OCI-LY3 (cell line): ENCODE data around the gene COPS6.

Experiments used
- H2AFZ ChIP-seq: fragments of 200-600, 300-600 bp; shearing (Covaris generic); 2 replicates; pipeline ENCODE4 v1.6.0; 2014; ENCODE audit warnings: antibody characterized with exemption, low read depth, low read length
- H3K27ac ChIP-seq: fragments of 200-600, 300-600 bp; sonication (generic); 2 replicates; pipeline ENCODE4 v1.5.1; 2014; ENCODE audit warnings: mild to moderate bottlenecking, low read length, moderate library complexity, mixed read lengths
- H3K27me3 ChIP-seq: fragments of 200-600, 300-600 bp; sonication (generic); 2 replicates; pipeline ENCODE4 v1.6.1; 2014; ENCODE audit warnings: low read depth, low read length, mixed read lengths
- H3K36me3 ChIP-seq: fragments of 200-600, 300-600 bp; sonication (generic); replicated peaks from 2 replicates; pipeline ENCODE3; 2014; ENCODE audit warnings: low read depth, low read length, mixed read lengths
- H3K4me1 ChIP-seq: fragments of 300-600, 200-600 bp; sonication (generic); 2 replicates; pipeline ENCODE4 v1.6.1; 2014; ENCODE audit warnings: low read length, mixed read lengths
- H3K4me2 ChIP-seq: fragments of 200-600, 300-600 bp; sonication (generic); 2 replicates; pipeline ENCODE4 v1.6.1; 2014; ENCODE audit warnings: low read length, mixed read lengths
- H3K4me3 ChIP-seq: fragments of 300-600, 200-600 bp; sonication (generic); 2 replicates; pipeline ENCODE4 v1.5.1; 2014; ENCODE audit warnings: antibody characterized with exemption, mild to moderate bottlenecking, low read length, moderate library complexity
- H3K79me2 ChIP-seq: fragments of 300-600, 200-600 bp; shearing (Covaris generic); 2 replicates; pipeline ENCODE4 v1.6.1; 2014; ENCODE audit warnings: mild to moderate bottlenecking, low read length, mixed read lengths
- H3K9ac ChIP-seq: fragments of 300-600, 200-600 bp; shearing (Covaris generic); 2 replicates; pipeline ENCODE4 v1.6.0; 2014; ENCODE audit warnings: mild to moderate bottlenecking, low read length, moderate library complexity
- H3K9me3 ChIP-seq: fragments of 200-600, 300-600 bp; shearing (Covaris generic); 2 replicates; pipeline ENCODE4 v1.6.1; 2014; ENCODE audit warnings: low read length, mixed read lengths; ENCODE audit not compliant: insufficient read depth
- H4K20me1 ChIP-seq: fragments of 200-600, 300-600 bp; sonication (generic); 2 replicates; pipeline ENCODE4 v1.6.1; 2016; ENCODE audit warnings: low read length, mixed read lengths; ENCODE audit not compliant: insufficient read depth
- CTCF ChIP-seq: fragments of 200-600, 300-600 bp; sonication (generic); IDR thresholded peaks from 2 replicates; pipeline ENCODE4 v1.5.1; 2014; ENCODE audit warnings: antibody characterized with exemption, low read length, low read depth
- EZH2phosphoT487 ChIP-seq: fragments of 200-600 bp; shearing (Covaris generic); IDR thresholded peaks from 2 replicates; pipeline ENCODE4 v1.6.1; 2018; ENCODE audit warnings: antibody characterized with exemption, mixed run types, low read depth

Gene COPS6

GRCh38 chr7:100089458-100090196 is 858 bp downstream of the COPS6 start:
- H3K9ac ChIP-seq: peak overlapping the region; percentile 85
- peaks cover 11% of the 10 kb centered on the region for H3K4me1 ChIP-seq
- no peak overlapping the region for H2AFZ ChIP-seq
- no peaks in the 10 kb centered on the region for H3K9me3 ChIP-seq
- peak overlapping the region; percentile 93 for H3K4me2 ChIP-seq
- peak overlapping the region; percentile 90 for H3K4me3 ChIP-seq
- peaks cover 38% of the 10 kb centered on the region for H3K36me3 ChIP-seq
- peaks cover 8% of the 10 kb centered on the region; the same call in 1 of the 2 replicates for H3K27me3 ChIP-seq
- H3K79me2 ChIP-seq: peaks cover 9% of the 10 kb centered on the region
- H4K20me1 ChIP-seq: peaks cover 6% of the 10 kb centered on the region
- TF ChIP-seq CTCF (no peak), EZH2phosphoT487 (no peak)
- H3K27ac ChIP-seq: peak overlapping the region; percentile 55

GRCh38 chr7:100090527-100091410 is 2.0 kb downstream of the COPS6 start:
- H3K79me2 ChIP-seq: peaks cover 12% of the 10 kb centered on the region
- H3K27ac ChIP-seq: no peak overlapping the region
- no peak overlapping the region for H3K4me2 ChIP-seq
- H3K9me3 ChIP-seq: no peaks in the 10 kb centered on the region
- peaks cover under 1% of the 10 kb centered on the region; the same call in 1 of the 2 replicates for H3K27me3 ChIP-seq
- H3K4me1 ChIP-seq: peaks cover 11% of the 10 kb centered on the region
- H2AFZ ChIP-seq: no peak overlapping the region
- peaks cover 12% of the 10 kb centered on the region for H4K20me1 ChIP-seq
- H3K9ac ChIP-seq: no peak overlapping the region
- TF ChIP-seq CTCF: no peak
- no peak for TF ChIP-seq EZH2phosphoT487
- H3K36me3 ChIP-seq: peaks cover 50% of the 10 kb centered on the region
- H3K4me3 ChIP-seq: no peak overlapping the region

GRCh38 chr7:100091411-100092181 is 2.8 kb downstream of the COPS6 start:
- Histone ChIP-seq H3K4me3 (no peak overlapping the region), H3K9ac (no peak overlapping the region), H3K79me2 (peaks cover 17% of the 10 kb centered on the region), H3K27me3 (no peaks in the 10 kb centered on the region), H3K27ac (no peak overlapping the region), H3K36me3 (peaks cover 55% of the 10 kb centered on the region), H3K4me2 (no peak overlapping the region), H4K20me1 (peaks cover 16% of the 10 kb centered on the region), H2AFZ (no peak overlapping the region), H3K4me1 (peaks cover 11% of the 10 kb centered on the region), H3K9me3 (no peaks in the 10 kb centered on the region)
- TF ChIP-seq CTCF (no peak), EZH2phosphoT487 (no peak)
